HG03196 (cell line): Measurements from ENCODE around the gene CDH23.

Experiments
- ATAC-seq: cut with Tn5 transposase; IDR thresholded peaks from one replicate; pipeline ENCODE4 v1.9.1; 2021; ENCODE audit not compliant: unreplicated experiment

The CDH23 gene

DNA sequence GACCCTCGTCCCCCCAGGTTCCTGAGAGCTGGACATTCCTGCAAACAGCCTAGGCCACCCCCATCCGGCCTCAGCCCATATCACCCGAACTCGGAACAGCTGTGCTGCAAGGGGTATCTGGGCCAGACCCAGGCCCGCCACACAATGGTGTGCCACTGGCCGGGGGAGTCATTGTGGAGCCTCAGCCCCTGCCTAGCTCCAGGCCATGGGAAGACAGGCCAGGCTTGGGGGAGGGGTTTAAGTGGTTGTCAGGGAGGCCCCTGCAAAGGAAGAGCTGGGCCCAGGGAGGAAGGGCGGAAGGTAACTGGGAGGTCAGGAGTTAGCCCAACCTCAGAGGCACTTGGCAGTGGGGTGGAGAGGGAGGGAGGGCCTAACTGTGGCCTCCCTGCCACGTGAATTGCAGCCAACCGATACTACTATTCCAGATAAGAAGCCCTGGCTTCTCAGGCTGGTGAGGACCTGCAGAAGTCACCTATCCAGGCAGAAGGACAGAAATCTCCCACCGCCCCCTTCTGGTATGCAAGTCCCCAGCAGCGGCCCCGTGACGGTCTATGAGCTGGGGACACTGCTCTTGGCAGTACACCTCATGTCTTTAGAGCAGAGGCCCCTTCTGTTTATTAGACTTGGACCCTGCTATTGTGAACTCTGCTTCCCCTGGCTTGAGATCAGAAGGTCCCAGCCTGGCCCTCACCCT is 349.8 kb downstream of the CDH23 start:
- no peak for ATAC-seq

DNA sequence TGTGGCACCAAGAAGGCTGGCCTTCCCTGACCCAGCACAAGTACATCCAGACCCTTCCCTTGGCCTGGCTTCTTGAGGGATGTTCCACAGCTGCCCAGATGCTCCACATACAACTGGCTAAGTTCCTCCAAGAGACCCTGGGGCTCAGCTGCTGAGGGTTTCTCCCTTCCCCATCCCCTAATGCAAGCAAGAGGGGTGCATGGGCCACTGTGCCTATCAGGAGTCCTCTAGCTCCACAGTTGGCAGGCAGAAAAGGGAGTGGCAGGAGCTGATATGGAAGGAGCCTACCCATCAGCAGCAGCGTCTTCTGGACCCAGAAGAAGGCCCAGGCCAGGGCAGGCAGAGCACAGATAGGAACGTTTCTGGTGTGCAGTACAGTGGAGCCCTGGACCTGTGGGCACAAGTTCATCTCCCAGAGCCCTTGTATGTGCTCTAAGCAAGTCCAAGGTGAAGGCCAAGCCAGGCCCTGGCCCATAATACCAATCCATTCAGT is 350.4 kb downstream of the CDH23 start:
- ATAC-seq, result no peak

GRCh38 chr10:71747551-71748523 is 351.1 kb downstream of the CDH23 start:
- ATAC-seq, result no peak

DNA sequence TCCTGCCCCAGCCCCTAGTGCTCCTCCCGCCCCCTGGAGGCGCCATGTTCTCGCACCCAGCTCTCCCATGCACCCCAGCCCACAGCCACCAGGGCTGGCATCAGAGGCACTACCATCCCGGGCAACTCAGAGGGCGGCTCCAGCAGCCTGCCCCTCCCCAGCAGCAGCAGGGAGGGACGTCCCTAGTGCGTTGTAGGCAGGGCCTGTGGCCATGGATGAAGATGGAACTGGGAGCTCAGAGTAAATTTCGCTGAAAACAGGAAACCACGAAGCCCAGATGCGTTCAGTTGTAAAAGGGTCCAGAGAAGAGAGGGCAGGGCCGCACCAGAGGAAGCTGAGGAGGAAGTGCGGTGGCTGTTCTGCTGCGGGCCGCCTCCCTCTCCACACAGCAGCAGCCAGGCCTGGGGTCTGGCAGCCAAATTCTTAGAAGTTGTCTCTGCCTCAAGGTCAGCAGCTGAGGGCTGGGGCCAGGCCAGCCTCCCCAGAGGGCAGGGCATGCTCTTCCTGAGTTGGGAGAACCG is 352.0 kb downstream of the CDH23 start:
- ATAC-seq, result no peak

- no peak for ATAC-seq
Observed at GRCh38 chr10:71749396-71749795, 352.7 kb downstream of the CDH23 start.

DNA sequence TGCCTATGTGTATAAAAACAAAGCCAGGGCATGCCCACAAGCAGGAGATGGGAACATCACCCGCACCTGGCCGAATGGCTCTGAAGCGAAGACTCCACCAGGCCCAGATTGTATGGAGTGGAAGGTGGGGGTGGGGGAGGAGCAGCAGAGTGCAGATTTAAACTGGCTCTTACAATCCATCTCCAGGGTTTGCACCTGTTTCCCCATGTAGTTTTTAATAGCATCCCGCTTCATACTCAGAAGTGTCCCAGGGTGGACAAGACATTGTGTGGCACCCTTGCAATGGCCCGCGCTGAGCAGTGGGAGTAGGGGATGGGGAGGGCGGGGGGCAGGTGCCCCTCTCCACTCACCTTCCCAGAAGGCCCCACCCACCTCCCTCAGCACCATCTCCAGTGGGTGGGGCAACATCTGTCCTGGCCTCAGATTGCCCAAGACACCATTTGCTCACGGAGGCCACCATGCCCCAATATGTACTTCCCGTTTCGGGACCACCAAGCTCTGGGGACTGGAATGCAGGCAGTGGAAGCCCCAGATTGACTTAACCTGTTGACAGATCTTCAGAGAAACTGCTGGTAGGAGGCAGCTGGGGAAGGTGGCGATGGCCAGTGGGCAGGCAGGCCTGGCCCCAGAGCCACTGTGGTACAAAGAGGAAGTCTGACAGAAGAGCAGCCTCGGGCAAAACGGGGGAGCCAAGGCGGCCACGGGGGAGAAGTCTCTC is 353.6 kb downstream of the CDH23 start:
- no peak for ATAC-seq

DNA sequence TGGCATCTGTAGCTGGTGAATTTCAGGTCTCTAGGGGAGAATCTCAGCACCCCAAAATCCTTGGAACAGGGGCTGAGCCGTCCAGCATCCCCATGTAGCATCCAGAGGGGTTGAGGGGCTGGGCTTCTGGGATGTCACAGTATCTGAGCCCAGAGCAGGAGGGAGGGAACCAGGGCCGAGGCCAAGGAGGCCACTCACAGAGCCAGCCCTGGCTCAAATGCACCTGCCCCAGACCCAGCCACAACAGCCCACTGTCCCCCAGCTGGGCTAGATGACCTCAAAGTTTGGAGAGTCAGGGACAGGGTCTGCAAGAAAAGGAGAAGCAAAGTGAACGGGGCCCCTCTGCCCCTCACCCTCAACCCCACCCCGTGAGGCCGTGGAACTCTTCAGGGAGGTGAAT is 354.3 kb downstream of the CDH23 start:
- ATAC-seq, result no peak

DNA sequence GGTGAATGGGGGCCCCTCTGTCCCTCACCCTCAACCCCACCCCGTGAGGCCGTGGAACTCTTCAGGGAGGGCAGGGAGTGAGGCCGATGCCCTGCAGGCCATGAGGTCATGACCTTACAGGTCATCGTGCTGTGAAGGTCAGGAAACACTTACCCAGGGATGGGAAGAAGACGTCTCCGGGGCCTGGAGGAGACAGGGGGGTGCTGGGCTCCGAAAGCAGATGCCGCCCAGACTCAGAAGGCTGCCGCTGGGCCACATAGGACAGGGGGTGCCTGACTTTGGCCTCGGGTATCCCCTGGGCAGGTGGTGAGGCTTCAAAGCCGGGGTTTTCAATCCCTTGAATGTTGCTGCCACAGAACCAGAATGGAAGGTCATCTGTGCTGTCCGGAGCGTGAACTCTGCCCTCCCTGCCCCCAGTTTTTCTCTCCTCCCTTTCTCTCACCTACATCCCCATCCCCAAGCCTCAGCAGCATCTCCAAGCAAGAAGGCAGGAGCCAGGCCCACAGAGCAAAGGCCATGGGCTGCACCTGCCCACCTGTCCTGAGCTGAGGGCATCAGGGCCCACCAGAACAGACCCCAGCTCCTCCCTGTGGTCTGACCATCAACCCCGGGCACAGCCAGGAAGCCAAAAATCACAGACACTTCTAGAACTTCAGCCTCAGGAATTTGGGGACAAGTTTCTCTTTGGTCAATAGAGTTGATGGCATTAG is 354.9 kb downstream of the CDH23 start:
- ATAC-seq, result no peak

GRCh38 chr10:71752391-71753090 is 355.8 kb downstream of the CDH23 start:
- ATAC-seq, result no peak

DNA sequence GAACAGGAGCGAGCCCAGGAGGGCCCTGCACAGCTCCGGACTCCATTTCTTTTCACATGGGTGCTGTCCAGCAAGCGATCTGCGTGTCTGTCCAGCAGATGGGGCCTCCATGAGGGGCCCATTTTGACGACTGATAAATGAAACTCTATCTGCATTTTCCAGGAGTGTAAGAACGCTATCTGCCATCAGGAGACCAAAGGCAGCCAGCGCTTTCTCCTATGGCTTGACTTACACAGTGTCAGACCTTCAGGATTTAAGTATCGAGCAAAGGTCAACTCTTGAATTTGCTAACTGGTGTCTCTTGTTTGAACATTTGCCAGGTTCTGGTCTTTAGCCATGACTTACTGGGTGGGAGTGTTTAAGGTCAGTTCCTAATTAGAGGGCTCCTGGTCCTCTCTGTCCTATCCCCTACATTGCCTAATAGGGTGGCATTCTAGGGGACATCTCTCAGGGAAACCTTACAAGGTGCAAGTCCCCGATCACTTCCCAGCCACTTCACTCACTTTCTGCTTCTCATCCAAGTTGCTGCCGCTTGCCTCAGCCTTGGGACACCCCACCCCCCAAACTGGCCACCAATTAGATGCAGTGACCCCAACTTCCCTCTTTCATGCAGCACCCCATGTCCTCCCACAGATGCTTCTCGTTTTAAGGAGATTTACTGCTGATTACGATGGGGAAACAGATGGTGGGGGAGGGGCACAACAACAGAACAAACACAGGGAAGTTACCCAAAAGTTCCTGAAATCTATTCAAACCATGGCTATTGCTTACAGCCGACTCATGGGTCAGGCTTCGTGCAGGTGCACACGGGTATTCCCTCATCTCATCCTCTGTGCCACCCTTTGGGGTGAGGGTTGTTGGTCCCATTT is 356.6 kb downstream of the CDH23 start:
- ATAC-seq, result no peak

DNA sequence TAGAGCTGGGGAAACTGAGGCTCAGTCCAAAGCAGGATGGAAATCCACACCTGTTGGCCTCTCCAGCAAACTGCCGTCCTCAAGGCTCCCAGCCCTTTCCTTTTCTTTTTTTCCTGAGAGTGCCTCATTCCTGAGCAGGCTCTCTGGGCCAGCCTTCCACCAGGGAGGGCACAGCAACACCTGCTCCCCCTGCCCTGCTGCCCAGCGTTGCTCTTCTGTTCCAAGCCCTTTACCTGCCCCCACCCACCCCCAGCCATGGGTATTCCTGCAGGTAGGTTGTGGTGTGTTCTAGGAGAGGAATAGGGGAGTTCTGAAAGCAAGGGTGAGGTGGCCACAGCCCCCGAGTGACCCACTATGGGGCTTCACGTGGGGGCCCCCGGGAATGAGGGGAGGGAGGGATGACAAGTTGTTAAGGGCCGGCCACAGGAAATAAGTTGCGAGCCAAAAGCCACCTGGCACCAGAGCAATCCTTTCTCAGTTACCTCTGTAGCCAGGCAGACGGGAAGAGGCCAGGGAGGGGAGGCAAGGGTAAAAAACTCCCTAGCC is 357.3 kb downstream of the CDH23 start:
- ATAC-seq, result no peak

DNA sequence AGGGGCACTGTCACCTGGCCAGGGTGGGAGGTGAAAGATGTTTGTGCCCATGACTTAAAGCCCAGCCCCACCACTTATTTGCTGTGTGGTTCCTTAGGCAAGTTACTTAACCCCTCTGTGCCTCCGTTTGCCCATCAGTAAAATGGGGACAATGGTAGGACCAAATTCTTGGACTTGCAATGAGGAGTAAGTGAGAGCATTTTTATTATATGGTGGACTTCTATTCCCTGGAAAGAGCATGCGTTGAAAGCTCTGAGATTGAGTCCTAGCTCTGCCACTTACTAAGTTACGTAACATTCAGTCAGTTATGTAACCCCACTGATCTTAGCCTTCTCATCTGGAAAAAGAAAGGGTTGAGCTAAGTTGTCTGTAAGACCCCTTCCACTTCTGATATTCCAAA is 357.8 kb downstream of the CDH23 start:
- ATAC-seq, result no peak

DNA sequence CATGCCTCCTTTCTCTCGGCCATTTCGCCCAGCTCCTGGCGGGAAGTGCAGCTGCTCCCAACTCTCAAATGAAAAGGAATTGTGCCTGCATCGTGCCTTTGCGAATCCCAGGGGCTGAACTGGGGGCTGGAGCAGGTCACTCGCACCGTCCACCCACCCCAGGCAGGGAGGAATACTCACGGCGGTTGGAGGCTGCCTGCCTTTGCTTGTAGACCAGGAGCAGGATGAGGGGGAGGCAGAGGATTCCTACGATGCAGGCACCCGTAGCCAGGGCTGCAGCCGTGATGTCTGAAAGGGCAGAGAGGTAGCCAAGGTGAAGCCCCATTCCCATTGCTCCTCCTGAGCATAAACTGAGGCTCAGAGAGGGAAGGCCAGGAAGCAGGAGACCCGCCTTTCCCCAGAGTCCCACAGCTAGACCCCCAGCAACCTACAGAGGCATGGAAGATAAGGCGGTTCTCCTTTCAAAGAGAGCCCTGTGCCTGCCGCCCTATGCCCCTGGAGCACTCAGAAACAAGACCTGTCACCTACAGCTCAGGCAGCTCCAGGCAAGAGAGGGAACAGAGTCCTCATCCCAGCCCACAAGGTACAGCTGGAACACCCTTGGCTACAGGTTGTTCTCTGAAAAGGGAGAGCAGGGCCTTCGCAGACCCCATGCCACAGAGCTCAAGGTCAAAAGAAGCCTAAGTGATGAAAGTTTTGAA is 358.6 kb downstream of the CDH23 start:
- no peak for ATAC-seq

DNA sequence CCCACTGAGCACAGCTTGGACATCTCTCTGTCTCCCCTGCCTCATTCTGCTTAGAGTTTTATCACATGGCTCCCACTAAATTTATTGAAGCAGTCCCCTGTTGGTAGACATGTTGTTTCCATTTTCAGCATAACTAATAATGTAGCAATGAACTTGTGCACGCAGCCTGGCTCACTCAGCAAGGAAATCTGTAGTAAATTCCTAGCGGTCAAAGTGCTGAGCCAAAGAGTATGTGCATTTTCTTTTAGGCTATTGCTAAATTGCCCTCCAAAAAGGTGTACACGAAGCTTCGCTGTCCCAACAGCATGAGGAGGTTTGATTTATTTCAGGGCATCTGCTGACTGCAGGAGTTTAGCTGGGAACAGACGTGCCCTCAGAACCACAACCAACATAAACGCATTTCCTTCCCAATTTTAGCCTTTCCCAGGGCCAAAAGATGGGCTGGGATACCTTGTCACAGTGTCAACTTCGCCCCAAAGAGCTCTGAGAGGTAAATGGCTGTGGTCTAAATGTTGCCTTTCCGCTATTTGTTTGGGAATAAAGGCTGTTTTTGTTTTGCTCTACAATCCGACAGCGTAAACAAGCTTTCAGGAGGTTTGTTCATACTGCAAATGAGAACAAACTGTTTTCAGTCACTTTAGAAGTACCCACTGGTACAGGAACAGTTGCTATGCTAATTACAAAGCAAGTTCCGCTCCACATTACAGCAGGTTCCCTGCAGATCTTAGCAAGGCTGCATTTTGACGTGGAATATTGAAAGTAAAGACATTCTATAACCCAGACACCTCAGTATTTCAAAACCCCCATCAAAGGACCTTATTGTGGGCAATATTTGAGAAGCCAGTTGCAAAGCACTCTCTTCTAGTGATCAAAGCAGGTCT is 359.8 kb downstream of the CDH23 start:
- ATAC-seq, result no peak

DNA sequence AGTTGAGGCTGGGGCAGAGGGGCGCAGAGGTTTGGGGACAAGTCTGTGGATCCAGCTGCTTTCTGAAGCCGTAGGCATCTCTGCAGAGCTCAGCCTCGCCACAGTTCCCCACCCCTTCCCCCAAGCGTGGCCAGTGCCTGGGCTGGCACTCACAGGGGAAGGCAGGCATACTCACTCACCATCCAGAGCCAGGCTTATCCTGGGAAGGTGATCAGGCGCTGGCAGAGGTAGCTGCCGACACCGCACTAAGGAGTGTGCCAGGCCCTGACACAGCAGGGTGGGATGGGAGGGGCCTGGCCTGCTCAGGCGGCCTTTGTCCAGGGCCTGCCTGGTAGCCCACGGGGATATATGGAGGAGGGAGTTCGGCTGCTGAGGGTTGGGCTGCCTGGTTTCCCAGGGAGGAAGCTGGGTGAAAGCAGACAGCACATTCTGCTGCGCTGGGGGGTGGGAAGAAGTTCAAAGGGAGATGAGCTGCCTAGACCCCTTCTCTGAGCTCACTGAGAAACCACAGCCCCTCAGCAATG is 360.7 kb downstream of the CDH23 start:
- no peak for ATAC-seq

DNA sequence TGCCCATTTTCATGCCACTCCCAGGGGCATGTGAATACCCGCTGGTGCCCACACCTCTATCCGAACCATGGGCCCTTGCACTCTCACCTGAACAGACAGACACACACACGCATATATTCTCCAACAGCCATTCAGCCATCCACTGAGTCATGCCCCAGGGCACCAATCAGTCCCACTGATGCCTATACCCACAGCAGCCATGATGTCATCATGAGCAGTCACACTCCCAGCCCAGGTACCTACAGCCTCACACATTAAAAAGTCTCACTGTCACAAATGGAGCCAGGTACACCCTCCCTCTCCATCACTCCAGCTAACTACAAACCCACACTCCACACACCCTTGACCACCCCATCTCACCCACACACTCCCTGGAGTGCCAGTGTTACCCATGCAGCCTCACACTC is 364.4 kb downstream of the CDH23 start:
- ATAC-seq, result no peak
